Stomach (tissue), 4 donors: ENCODE measurements around the gene CRABP2.

Experiments used
- EP300 ChIP-seq: sonication (generic); formaldehyde crosslinking; IDR thresholded peaks from one replicate; pipeline ENCODE4 v1.6.1; 2017; ENCODE audit warnings: antibody characterized with exemption
- POLR2A ChIP-seq, 4 donors: fragments of 450-650 bp; IDR thresholded peaks; one replicate each; pipeline ENCODE4 v1.6.1; 2016; ENCODE audit warnings: antibody characterized with exemption in 4 of 4, control low read depth in 2 of 4, mild to moderate bottlenecking in 1 of 4, moderate library complexity in 1 of 4
- POLR2AphosphoS5 ChIP-seq, 3 donors: sonication (generic); formaldehyde crosslinking; IDR thresholded peaks; one replicate each; pipeline ENCODE4 v1.6.1; 2016; ENCODE audit warnings: antibody characterized with exemption in 3 of 3
- TF ChIP-seq, protein P1 (sequence below), 7 experiments: fragments of 450-650 bp in 4 of 7; fragments of 200-600 bp in 3 of 7; sonication (generic) in 3 of 7; IDR thresholded peaks; one replicate each; pipeline ENCODE4 v1.5.1; 2016 to 2019; ENCODE audit warnings: antibody characterized with exemption in 7 of 7, control low read depth in 2 of 7, mild to moderate bottlenecking in 1 of 7

DNA sequence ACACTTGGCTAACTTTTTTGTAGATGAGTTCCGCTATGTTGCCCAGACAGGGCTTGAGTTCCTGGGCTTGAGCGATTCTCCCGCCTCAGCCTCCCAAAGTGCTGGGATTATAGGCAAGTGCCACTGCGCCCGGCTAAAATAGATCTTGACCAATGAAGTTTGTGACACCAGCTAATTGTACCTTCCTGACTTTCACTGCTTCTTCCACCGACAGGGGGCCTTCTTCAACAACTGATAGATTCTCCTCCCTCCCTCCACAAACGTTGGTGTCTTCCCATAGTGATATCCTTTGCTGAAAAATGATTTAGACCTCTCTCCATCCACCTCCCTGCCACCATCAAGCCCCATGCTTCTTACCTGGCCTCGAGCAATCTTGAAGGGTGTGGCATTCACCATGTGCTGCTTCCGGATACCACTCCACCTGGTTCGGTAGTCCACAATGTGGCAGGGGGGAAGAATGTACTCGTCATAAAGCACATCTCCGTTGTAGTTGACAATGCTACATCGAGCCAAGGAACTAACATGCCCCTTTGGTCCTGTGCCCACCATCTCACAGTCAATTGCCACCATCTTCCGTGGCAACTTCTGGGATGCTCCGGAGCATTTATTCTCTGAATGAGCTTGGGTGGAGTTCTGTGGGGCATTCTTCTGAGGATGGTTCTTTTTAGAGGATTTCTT, 21.3 kb upstream of the CRABP2 start:
- TF ChIP-seq, protein P1, sequence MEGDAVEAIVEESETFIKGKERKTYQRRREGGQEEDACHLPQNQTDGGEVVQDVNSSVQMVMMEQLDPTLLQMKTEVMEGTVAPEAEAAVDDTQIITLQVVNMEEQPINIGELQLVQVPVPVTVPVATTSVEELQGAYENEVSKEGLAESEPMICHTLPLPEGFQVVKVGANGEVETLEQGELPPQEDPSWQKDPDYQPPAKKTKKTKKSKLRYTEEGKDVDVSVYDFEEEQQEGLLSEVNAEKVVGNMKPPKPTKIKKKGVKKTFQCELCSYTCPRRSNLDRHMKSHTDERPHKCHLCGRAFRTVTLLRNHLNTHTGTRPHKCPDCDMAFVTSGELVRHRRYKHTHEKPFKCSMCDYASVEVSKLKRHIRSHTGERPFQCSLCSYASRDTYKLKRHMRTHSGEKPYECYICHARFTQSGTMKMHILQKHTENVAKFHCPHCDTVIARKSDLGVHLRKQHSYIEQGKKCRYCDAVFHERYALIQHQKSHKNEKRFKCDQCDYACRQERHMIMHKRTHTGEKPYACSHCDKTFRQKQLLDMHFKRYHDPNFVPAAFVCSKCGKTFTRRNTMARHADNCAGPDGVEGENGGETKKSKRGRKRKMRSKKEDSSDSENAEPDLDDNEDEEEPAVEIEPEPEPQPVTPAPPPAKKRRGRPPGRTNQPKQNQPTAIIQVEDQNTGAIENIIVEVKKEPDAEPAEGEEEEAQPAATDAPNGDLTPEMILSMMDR (IDR thresholded peaks at IDR 0.05), result peak in 3 of 7 experiments; percentile 20 to 39 (median 35)
- TF ChIP-seq POLR2A (IDR thresholded peaks at IDR 0.05), result no peak
- no peak for TF ChIP-seq POLR2AphosphoS5 (IDR thresholded peaks at IDR 0.05)
- TF ChIP-seq EP300, result no peak
